GM12873 (cell line): ENCODE measurements around the gene ZFHX3.

Experiments
- TF ChIP-seq, protein P1 (sequence below): IDR thresholded peaks from 2 replicates; pipeline ENCODE4 v1.5.1; 2012; ENCODE audit warnings: low read depth, mild to moderate bottlenecking, moderate library complexity, low read length, control low read depth; ENCODE audit not compliant: insufficient read depth; ENCODE audit errors: missing control alignments

The ZFHX3 gene

DNA sequence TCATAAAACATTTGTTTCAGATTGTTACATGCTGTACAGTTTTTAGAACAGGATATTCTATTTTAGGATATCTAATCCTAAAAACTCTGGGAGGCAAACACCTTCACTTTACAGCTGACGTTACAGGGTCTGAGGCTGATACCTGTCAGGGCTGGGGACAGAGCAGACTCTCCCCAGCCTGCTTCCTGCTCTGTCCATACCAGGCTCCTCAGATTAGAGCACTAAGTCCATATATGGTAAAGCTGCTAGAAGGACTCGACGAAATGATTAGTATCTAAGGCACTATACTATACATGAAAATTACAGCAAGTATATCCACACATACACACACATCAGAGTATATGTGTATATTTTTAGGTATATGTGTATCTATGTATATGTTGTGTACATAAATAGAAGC lies 125.2 kb downstream of the ZFHX3 start:
- TF ChIP-seq, protein P1, sequence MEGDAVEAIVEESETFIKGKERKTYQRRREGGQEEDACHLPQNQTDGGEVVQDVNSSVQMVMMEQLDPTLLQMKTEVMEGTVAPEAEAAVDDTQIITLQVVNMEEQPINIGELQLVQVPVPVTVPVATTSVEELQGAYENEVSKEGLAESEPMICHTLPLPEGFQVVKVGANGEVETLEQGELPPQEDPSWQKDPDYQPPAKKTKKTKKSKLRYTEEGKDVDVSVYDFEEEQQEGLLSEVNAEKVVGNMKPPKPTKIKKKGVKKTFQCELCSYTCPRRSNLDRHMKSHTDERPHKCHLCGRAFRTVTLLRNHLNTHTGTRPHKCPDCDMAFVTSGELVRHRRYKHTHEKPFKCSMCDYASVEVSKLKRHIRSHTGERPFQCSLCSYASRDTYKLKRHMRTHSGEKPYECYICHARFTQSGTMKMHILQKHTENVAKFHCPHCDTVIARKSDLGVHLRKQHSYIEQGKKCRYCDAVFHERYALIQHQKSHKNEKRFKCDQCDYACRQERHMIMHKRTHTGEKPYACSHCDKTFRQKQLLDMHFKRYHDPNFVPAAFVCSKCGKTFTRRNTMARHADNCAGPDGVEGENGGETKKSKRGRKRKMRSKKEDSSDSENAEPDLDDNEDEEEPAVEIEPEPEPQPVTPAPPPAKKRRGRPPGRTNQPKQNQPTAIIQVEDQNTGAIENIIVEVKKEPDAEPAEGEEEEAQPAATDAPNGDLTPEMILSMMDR, result no peak

DNA sequence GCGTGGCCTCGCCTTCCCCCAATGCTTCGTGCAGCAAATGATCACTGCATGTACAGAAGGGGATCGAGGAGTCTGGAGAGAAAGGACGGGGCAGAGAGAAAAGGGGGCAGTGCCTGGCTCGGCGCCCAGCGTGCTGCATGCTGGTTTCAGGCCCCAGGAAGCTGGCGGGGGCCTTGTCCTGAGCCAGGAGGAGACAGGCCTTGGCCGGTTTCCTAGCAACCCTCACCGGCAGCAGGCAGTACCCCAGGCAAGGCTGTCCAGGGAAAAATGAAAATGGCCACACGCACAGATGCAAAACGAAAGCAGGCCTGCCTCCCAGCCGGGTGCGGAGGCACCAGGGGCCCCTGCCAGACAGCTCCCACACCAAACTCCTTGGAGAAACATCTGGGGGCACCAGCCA lies 126.3 kb downstream of the ZFHX3 start:
- TF ChIP-seq, protein P1, result no peak

DNA sequence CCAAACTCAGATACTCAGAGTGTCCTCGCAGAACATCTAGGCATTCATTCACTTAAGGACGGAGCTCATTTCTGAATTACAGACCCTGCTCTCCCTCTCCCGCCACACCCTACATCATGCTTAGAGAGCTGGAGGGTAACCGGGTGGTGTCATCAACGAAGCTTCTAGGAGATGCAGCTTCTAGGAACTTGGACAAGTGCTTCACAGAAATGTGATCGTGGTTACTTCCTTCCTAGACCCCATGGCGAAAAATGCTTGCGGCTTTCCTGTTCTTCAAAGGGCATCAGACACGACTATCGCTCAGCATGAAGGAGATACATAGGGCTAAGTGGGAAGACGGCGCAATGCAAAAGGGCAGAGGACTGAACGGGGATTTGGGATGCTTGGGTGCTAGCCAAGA lies 126.8 kb downstream of the ZFHX3 start:
- TF ChIP-seq, protein P1, result no peak

DNA sequence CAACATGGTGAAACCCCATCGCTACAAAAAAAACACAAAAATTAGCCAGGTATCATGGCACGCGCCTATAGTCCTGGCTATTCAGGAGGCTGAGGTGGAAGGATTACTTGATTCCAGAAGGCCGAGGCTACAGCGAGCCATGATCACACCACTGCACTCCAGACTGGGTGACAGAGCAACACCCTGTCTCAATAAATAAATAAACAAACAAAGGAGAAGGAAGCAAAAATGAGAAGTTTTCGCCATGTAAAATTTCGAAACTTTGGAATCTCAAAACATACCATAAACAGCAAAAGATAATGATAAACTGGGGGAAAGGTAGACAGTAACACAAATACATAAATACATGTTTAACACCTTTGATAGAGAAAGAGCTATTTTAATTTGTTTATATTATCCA lies 130.9 kb downstream of the ZFHX3 start:
- TF ChIP-seq, protein P1, result no peak

DNA sequence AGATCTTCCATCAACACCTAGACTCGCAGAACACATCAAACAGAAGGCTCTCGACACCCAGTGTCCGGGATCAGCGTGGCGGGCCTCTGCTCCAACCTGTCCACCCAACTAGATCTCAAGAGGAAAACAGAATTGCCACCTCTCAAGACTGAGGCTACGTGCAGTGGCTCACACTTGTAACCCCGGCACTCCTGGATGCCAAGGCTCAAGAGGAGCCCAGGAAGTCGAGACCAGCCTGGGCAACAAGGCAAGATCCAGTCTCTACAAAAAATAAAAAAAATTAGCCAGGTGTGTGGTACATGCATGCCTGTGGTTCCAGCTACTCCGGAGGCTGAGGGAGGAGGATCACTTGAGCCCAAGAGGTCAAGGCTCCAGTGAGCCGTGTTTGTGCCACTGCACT lies 132.6 kb downstream of the ZFHX3 start:
- TF ChIP-seq, protein P1, result no peak

DNA sequence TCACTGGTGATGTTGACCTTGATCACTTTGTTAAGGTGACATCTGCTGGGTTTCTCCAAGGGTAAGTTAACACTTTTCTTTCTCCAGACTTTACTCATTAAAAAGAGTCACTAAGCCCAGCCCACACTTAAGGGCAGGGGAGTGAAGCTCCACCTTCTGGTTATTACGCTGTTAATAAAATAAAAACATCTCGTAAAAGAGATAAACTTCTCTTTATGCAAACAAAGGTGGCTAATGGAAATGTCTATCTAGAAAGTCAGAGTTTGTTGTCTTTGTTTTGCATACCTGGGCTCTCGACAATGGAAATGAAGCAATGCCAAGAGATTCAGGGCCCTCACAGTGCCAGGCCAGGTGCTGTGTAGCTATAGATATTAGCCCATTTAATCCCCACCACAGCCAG lies 134.4 kb downstream of the ZFHX3 start:
- TF ChIP-seq, protein P1, result no peak

DNA sequence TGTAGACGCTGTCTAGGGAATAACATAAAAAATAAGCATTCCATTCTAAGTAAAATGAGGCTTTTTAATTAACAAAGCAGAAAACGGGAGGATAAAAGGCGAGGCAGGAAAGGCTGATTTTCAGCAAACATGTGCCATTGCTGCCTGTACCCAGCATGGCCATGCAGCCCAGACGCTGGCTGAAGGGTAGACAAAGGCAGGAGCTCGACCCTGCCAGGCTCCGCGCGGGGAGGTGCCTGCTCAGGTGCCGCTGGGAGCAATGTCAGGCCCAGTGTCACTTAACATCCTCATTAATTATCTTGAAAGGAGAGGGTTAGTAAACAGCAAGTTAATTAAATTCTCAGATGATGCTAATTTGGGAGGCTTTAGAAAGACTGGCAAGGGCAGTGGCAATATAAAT lies 136.0 kb downstream of the ZFHX3 start:
- TF ChIP-seq, protein P1, result no peak
